ENCODE results near the gene MAGEB17.

The MAGEB17 gene

GRCh38 chrX:16212436-16212835 is 45.2 kb downstream of the MAGEB17 start:
- DNase-seq: no peak

- DNase-seq: no peak
Observed at GRCh38 chrX:16213961-16214360, 46.7 kb downstream of the MAGEB17 start.

GRCh38 chrX:16215660-16216059 is 48.4 kb downstream of the MAGEB17 start:
- DNase-seq: no peak
